ENCODE data around the gene MAD2L2.
A peak's percentile ranks its signal among the peaks of the same experiment; 100 is the strongest.

The MAD2L2 gene

GRCh38 chr1:11652203-11652780 lies 28.7 kb downstream of the MAD2L2 start:
- DNase-seq: no peak

DNA sequence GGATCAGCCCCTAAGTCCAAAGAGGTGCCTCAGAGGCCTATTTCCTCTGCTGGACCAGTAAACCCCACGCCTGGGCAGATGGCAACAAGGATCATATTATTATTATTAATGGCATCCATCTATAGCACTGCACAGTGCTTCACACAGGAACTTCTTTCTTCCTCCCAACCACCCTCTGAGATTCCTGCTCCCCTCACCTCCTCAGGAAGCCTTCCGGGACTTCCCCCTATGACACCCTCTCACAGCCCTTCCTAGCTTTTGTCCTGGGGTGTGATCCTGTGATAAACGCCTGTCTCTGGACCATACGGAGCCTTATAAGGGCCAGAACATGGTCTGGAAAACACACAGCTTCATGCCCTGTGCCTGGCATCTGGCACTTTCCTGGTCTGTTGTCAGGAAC lies 29.9 kb downstream of the MAD2L2 start:
- no peak for DNase-seq

DNA sequence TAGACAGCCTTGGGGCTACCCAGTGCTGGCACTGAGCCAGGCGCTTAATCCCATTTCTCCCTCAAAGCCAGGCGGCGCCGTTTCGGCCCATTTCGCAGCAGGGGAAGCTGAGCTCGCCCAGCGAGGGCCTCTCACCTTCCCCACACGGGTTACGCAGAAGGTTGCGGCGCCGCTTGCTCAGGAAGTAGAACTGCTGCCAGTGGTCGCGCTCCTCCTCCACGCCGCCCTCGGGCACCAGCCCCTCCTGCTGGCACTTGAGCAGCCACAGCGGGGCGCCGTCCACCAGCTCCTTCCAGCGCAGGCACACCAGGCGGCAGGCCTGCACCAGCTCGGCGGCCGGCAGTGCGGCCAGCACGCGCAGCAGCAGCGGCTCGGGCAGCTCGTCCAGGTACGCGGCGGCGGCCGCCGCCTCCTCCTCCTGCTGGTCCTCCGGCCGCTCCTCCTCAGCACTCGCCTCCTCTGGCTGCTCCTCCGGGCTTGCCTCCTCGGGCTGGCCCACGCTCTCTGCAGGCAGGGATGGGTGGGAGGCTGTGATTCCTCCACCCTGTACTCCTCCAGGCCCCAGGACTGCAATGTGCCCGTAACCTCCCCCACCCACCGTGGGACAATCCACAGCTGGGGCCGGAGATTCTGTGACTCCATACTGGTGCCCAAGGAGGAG lies 30.5 kb downstream of the MAD2L2 start:
- DNase-seq: peak; percentile 83 to 86

DNA sequence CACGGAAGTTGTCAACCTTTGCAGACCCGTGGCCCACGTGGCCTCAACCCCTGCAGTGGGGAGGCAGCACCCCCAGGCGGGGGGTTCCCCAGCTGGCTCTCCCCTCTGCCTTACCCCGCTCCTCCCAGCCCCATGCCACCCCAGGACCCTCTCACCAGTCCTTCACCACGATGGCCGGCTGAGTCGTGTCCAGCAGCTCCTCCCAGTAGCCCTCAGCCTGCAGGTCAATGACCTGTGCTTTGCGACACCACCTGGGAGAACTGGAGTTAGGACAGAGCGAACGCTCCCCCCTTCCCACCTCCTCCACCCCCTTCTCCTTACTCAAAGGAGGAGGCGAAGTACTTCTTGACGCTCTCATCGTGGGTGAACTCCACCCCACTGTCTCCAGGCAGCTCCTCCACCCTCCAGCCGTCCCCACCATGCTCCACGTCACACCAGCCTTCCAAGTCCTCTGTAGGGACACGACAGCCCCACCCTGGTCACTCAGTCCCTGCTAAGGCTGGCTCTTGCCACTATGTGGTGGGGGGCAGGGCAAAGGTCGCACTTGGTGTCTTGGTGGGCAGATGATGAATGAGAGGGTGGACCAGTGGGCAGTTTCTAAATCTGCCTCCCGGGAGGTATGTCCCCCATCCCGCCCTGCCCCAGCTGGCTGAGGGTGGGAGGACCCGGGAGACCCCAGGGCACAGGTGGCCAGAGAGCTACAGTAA lies 31.2 kb downstream of the MAD2L2 start:
- DNase-seq: no peak

GRCh38 chr1:11649237-11649623 lies 31.7 kb downstream of the MAD2L2 start:
- DNase-seq: no peak

DNA sequence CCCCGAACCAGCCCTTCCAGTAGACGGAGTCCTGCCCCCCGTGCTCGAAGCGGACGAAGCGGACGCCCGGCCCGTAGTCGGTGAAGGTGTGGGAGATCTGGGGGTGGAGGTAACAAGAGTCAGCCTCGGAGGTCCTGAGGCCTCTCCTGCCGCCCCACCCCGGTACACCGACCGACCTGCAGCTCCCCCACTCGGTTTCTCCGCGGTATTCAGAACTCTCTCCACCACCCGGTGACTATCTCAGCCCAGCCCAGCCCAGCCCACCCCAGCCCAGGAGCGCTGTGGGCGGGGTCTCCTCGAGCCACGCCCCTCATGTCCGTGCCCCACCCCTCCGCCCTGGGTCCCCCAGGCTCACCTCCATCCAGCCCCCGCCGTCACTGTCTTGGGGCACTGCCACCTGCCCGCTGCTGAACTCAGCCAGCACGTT lies 32.2 kb downstream of the MAD2L2 start:
- DNase-seq: peak; percentile 35 to 48

GRCh38 chr1:11648039-11648438 lies 32.9 kb downstream of the MAD2L2 start:
- no peak for DNase-seq

GRCh38 chr1:11647333-11647732 lies 33.6 kb downstream of the MAD2L2 start:
- no peak for DNase-seq

DNA sequence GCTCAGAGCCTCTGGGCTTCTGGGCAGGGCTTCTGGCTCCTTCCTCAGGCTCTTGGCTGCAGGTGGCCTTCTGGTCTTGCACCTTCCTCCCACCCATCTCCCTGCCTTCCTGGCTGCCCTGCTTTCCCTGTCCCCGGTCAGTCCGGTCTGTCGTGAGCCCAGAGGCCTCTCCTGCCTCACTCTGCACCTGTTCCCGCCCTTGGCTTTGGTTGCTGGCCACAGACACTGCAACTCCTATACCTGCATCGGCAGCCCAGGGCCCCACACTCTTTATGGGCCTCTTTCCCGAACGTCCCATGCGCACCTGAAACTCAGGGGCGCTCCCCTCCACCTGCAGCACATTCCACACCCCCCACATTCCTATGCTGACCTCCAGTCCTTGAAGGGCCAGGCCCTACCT lies 34.6 kb downstream of the MAD2L2 start:
- no peak for DNase-seq

- peak; percentile 88 to 89 for DNase-seq
Measured at GRCh38 chr1:11645670-11646265, 35.2 kb downstream of the MAD2L2 start.

DNA sequence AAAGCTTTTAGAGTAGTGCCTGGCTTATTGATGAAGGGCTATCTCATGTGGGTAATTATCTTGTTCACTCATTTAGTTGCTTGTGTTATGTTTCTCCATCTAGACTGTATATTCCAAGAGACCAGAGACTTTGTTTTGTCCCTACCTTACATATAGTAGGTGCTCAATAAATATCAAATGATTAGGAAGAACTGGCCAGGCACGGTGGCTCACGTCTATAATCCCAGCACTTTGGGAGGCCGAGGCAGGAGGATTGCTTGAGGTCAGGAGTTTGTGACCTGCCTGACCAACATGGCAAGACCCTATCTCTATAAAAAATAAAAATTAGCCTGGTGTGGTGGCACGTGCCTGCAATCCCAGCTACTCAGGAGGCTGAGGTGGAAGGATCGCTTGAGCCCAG lies 35.7 kb downstream of the MAD2L2 start:
- no peak for DNase-seq

GRCh38 chr1:11643782-11644181 lies 37.2 kb downstream of the MAD2L2 start:
- DNase-seq: no peak

GRCh38 chr1:11642418-11643017 lies 38.4 kb downstream of the MAD2L2 start:
- peak; percentile 72 to 79 for DNase-seq

GRCh38 chr1:11641776-11642305 lies 39.1 kb downstream of the MAD2L2 start:
- no peak for DNase-seq

DNA sequence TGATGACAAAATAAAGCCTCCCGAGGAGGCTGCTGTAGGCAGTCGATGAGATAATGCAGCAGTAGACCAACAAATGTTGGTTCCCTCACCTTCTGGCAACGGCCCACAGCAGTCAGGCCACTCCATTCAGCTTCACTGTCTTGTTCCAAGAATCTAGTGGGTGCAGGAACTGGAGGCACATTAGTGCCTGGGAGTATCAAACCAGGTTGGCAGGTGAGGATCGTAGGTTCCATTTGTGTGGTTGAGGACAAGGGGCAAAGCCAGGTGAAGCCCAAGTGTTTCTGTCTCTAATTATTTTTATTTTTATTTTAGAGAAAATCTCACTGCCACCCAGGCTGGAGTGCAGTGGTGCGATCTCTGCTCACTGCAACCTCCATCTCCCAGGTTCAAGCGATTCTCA lies 40.0 kb downstream of the MAD2L2 start:
- DNase-seq: no peak

- no peak for DNase-seq
Measured at GRCh38 chr1:11640101-11640500, 40.8 kb downstream of the MAD2L2 start.

DNA sequence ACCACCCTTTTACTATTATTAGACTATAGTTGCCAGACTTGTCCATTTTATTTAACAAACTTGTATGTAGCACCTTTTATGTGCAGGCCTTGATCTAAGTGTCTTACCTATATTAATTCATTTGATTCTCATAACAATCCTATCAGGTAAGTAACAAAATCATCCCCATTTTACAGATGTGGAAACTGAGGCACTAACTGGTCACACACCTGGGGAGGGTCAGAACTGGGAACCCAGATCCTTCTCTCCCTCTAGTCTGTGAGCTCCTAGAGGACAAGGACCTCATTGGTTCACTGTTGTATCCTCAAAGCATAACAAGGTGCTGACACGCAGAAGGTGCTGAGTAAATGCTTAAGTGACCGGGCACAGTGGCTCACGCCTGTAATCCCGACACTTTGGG lies 41.6 kb downstream of the MAD2L2 start:
- DNase-seq: no peak

GRCh38 chr1:11638121-11638520 lies 42.8 kb downstream of the MAD2L2 start:
- DNase-seq: no peak

DNA sequence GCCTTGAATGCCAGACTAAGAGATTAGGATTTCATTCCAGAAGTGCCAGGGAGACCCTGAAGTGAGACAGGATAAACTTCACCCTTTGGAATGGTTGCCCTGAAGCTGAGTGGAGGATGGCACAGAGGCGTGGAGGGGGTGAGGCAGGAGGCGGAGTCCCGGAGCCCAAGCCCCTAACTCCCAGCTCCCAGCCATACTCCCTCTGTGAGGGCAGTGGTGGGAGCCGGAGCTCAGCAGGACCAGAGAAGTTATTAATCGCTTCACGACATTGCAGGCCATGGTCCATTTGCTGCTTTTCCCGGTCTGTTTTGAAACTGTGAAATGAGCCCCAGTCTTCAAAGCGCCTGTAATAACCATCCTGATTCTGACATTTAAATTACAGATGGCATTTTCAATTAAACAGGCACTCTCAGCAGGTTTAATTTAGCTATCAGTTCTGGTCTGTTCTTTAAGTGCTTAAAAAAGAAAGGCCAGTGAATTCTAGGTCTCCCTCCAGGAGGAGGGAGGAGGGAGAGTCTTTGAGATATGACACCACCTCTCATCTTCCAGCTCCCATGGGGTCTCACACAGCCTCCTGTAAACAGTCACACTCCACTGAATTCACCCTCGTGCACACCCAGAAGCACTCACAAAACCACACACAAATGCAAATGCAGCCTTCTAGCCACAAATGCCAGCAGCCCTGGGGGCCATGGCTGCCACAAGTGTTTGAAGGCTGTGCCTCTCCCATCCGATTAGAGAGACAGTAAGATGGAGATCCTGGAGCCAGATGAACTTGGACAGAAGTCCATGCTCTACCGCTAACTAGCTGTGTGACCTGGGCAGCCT lies 46.4 kb downstream of the MAD2L2 start:
- no peak for DNase-seq

DNA sequence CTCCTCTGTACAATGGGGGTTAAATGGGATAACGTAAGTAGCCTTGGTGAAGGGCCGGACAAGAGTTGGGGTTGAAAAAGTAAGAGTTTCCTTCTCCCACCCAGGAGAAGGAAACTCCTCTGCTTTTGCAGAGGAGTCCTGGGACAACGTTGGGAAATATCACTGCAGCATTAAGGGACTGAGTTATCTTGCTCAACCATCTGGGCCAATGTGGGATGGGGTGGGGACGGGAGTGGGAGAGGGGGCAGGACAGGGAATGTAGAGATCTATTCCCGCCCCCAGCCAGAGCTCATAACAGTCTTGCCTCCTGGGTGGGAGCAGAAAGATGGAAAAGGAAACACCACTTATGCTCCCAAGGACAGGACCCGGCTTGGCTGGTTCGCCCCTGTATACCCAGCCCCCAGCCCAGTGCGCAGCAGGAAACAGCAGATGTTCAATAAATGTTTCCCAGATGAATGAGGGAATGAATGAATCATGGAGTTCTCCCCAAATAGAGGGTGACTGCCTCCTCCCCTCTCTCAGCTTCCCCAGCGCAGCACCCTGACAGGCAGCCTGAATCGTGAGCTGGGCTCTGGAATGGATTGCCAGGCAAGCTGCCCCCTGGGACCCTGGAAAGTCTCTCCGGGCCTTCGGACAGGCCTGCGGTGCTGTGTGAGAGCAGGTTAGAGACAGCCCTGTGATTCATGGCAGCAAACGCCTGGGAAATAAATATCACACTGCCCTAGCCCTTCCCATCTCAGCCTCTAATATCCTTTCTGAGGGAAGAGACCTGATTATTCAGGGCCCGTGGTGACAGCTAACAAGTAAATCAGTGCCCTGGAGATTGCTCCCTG lies 51.5 kb downstream of the MAD2L2 start:
- no peak for DNase-seq

- no peak for DNase-seq
Measured at GRCh38 chr1:11628767-11629166, 52.2 kb downstream of the MAD2L2 start.

Measured in activated CD4-positive, alpha-beta T cell treated with anti-CD3 and anti-CD28 coated beads, Interleukin-2, amount 50 U/mL, for 48 hours (primary cell).